Fibroblast of villous mesenchyme (primary cell): ENCODE data around the gene SNX14. TPM values are rescaled to one million over a fixed set of nuclear protein-coding genes. Genes with fewer than 3 reads are reported as not detected.
"Not testable (repeated sequence)": the region's sequence is repeated elsewhere in the genome, so short reads cannot be mapped to it uniquely, and the experiment has no call there.

Experiments
- DNase-seq: peaks from one replicate; pipeline ENCODE4 v3.0.0-alpha.2; 2010; ENCODE audit warnings: low read depth
- H3K4me3 ChIP-seq: 2 replicates; pipeline ENCODE4 v1.5.1; 2011; ENCODE audit warnings: low read depth, mild to moderate bottlenecking, low read length
- CTCF ChIP-seq: IDR thresholded peaks from 2 replicates; pipeline ENCODE4 v1.5.1; 2012; ENCODE audit warnings: low read depth, mild to moderate bottlenecking, low read length; ENCODE audit not compliant: insufficient read depth
- total RNA-seq: library from RNA; depleted of rRNA; stranded (reverse); fragments of >200 nt; gene quantifications from 2 replicates; pipeline ENCODE4 v1.2.3, GENCODE V29; 2012

SNX14 gene
- total RNA-seq, 1 donor = 151 TPM

GRCh38 chr6:85552652-85553051 is 41.0 kb downstream of the SNX14 start:
- no peak overlapping the region for H3K4me3 ChIP-seq
- no peak for DNase-seq
- no peak for TF ChIP-seq CTCF

- no peak for DNase-seq
- no peak for TF ChIP-seq CTCF
- H3K4me3 ChIP-seq = no peak overlapping the region
These were observed 42.4 kb downstream of the SNX14 start for GRCh38 chr6:85551264-85551663.

GRCh38 chr6:85547719-85548118 is 45.9 kb downstream of the SNX14 start:
- H3K4me3 ChIP-seq = no peak overlapping the region
- no peak for TF ChIP-seq CTCF
- no peak for DNase-seq

GRCh38 chr6:85544776-85545175 is 48.9 kb downstream of the SNX14 start:
- no peak for TF ChIP-seq CTCF
- no peak for DNase-seq
- no peak overlapping the region for H3K4me3 ChIP-seq

- peak; percentile 36 for TF ChIP-seq CTCF
- peak; percentile 28 for DNase-seq
- H3K4me3 ChIP-seq = no peak overlapping the region
These were observed 56.6 kb downstream of the SNX14 start for GRCh38 chr6:85537055-85537494.

- DNase-seq, H3K4me3 ChIP-seq: not testable (repeated sequence)
These were observed 69.4 kb downstream of the SNX14 start for GRCh38 chr6:85524281-85524680.

GRCh38 chr6:85516168-85516567 is 77.5 kb downstream of the SNX14 start:
- TF ChIP-seq CTCF = no peak
- DNase-seq = peak; percentile 12
- H3K4me3 ChIP-seq = no peak overlapping the region
